AG04450 (cell line): Measurements from ENCODE around the gene SALL3. TPM values are rescaled to one million over a fixed set of nuclear protein-coding genes. Genes with fewer than 3 reads are reported as not detected.

Experiments used
- CTCF ChIA-PET: fragments of 300-600, 350-600 bp; formaldehyde crosslinking; extraction: SDS; loops from one replicate; lab custom pipeline; 2022; ENCODE audit warnings: antibody characterized with exemption, inconsistent platforms; lab: Charles Lee
- POLR2A ChIA-PET: fragments of 350-600 bp; formaldehyde crosslinking; extraction: SDS; loops from one replicate; lab custom pipeline; 2021; ENCODE audit warnings: antibody characterized with exemption, inconsistent platforms; lab: Yijun Ruan, JAX
- DNase-seq: peaks from one replicate; pipeline ENCODE4 v3.0.0-alpha.2; 2011; ENCODE audit warnings: low read depth, low spot score
- H3K27ac ChIP-seq: one replicate; pipeline ENCODE4 v1.5.1; 2012; ENCODE audit warnings: low read depth, low read length, control low read depth
- H3K27me3 ChIP-seq: one replicate; pipeline ENCODE4 v1.6.0; 2012; ENCODE audit warnings: low read length; ENCODE audit not compliant: control insufficient read depth, insufficient read depth
- H3K4me3 ChIP-seq: 2 replicates; pipeline ENCODE4 v1.5.1; 2011; ENCODE audit warnings: mild to moderate bottlenecking, low read depth, low read length, control low read depth
- H3K9me3 ChIP-seq: 2 replicates; pipeline ENCODE4 v1.5.1; 2012; ENCODE audit warnings: low read length; ENCODE audit not compliant: control insufficient read depth, insufficient read depth
- polyA plus RNA-seq: library from polyadenylated mRNA; depleted of rRNA; stranded (reverse); fragments of >200 nt; gene quantifications from 2 replicates; pipeline ENCODE4 v1.2.3, GENCODE V29; 2011
- TF ChIP-seq, protein P1 (sequence below): IDR thresholded peaks from 2 replicates; pipeline ENCODE4 v1.5.1; 2011; ENCODE audit warnings: low read depth, low read length, control low read depth, inconsistent platforms

SALL3 gene
- polyA plus RNA-seq, 1 experiment = not detected

DNA sequence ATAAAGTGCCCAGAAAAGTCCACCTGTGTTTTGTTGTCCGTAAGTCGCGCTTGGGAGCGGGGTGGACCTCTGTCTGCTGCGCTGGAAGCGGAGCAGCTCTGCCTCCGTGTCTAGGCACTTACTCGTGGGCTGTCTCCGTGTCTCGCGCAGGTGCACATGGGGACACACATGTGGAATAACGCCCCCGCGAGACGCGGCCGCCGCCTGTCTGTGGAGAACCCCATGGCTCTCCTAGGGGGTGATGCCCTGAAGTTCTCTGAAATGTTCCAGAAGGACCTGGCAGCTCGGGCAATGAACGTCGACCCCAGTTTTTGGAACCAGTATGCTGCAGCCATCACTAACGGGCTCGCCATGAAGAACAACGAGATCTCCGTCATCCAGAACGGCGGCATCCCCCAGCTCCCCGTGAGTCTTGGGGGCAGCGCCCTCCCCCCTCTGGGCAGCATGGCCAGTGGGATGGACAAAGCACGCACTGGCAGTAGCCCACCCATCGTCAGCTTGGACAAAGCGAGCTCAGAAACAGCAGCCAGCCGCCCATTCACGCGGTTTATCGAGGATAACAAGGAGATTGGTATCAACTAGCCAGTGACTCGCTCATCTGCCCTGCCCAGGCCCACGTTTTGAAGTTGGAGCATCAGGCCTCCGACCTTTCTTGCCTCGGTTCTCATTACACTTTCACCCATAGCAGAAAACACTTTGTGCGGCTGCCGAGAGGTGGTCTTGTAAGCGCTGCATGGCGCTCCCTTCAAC is 17.3 kb downstream of the SALL3 start:
- no peak overlapping the region for H3K4me3 ChIP-seq
- CTCF ChIA-PET = interaction anchor here (1.3 kb wide), 1 partner anchor 10 kb away, joined by 3 read pairs; no protein-coding TSS in a partner anchor

DNA sequence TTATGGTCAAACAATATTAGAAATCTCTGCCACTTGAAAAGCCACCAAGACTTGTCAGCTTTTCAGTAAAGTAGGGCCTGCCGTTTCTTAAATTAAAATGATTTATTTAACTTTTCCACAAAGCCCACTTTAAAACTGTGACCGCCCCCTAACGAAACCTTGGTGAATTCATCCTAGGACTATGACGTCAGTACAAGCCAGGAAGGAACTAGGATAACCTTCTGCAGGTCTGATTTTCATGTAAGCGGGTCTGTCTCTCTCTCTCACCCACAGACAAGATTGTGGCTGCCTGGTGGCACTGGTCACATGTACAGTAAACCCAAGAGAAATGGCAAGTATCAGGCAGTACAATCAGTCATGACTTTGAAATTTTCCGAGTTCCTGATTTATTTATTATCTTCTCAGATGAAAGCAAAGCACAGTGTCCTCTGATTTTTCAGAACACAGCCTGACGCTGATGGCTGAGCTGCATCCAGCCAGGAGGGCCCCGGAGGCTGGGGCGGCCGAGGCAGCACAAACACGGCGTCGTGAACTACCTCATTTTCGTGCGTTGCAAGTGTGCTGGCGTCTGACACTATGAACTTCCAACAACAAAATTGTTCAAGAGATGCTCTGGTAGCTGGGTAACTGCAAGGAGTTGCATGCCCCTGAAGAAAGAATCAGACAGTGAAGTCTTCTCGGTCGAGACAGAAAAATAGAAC is 18.9 kb downstream of the SALL3 start:
- no peak for DNase-seq
- no peaks in the 10 kb centered on the region for H3K27me3 ChIP-seq
- CTCF ChIA-PET = interaction anchor here (1.3 kb wide), 1 partner anchor 12 kb away, joined by 3 read pairs; no protein-coding TSS in a partner anchor
- TF ChIP-seq, protein P1, sequence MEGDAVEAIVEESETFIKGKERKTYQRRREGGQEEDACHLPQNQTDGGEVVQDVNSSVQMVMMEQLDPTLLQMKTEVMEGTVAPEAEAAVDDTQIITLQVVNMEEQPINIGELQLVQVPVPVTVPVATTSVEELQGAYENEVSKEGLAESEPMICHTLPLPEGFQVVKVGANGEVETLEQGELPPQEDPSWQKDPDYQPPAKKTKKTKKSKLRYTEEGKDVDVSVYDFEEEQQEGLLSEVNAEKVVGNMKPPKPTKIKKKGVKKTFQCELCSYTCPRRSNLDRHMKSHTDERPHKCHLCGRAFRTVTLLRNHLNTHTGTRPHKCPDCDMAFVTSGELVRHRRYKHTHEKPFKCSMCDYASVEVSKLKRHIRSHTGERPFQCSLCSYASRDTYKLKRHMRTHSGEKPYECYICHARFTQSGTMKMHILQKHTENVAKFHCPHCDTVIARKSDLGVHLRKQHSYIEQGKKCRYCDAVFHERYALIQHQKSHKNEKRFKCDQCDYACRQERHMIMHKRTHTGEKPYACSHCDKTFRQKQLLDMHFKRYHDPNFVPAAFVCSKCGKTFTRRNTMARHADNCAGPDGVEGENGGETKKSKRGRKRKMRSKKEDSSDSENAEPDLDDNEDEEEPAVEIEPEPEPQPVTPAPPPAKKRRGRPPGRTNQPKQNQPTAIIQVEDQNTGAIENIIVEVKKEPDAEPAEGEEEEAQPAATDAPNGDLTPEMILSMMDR = no peak
- POLR2A ChIA-PET = no interaction called here
- no peak overlapping the region for H3K4me3 ChIP-seq
- no peak overlapping the region for H3K27ac ChIP-seq
- peaks cover 41% of the 10 kb centered on the region for H3K9me3 ChIP-seq

More for the DNA sequence above, 17.3 kb downstream of the SALL3 start:
- Histone ChIP-seq H3K9me3 (peaks cover 50% of the 10 kb centered on the region), H3K27ac (no peak overlapping the region), H3K27me3 (no peaks in the 10 kb centered on the region)
- POLR2A ChIA-PET = no interaction called here
- TF ChIP-seq, protein P1 = no peak
- DNase-seq = no peak

DNA sequence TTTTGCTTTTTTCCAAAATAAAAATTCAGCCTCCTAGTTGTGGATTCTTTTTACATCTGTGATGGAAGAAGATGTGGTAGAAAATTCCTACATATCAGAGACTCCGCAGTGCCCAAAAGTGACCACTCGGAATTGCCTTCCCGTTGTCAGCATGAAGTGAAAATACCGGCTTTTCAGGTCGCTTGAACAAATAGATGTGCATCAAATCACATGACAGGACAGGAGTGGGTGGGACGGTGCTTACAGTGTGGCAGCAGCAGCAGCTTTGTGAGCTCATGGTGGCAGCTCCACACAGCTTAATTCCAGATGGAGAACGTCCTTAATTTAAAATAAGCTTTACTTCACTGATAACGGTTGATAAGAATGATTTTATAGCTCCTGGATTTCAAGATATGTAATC is 20.3 kb downstream of the SALL3 start:
- CTCF ChIA-PET = no interaction called here
- Histone ChIP-seq H3K4me3 (no peak overlapping the region), H3K9me3 (peaks cover 27% of the 10 kb centered on the region), H3K27me3 (no peaks in the 10 kb centered on the region), H3K27ac (no peak overlapping the region)
- TF ChIP-seq, protein P1 = no peak
- POLR2A ChIA-PET = interaction anchor here (0.6 kb wide), 1 partner anchor 15 kb away, joined by 3 read pairs; no protein-coding TSS in a partner anchor
- DNase-seq = no peak

DNA sequence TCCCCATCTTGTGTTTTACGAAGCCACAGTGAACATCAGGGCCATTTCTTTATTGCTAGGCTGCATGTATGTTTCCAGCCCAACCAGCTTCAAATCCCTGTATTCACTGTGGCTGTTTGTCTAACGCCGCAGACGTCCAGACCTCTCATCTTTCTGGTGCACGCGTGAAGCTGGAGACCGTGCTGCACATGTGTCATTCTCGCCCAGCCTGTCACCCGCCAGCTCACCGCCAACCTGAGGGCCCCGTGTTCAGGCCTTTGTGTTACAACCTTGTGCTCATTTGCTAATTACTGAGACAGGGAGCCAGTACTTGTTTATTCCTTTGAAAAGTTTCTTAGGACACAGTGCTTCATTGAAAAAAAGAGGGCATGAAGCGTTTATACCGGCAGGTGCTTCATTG is 21.4 kb downstream of the SALL3 start:
- ChIA-PET CTCF (no interaction called here), POLR2A (no interaction called here)

More for the DNA sequence above, 21.4 kb downstream of the SALL3 start:
- Histone ChIP-seq H3K27ac (no peak overlapping the region), H3K9me3 (peaks cover 24% of the 10 kb centered on the region), H3K4me3 (no peak overlapping the region), H3K27me3 (no peaks in the 10 kb centered on the region)
- no peak for DNase-seq
- TF ChIP-seq, protein P1 = no peak
